ENCODE results near the gene TSHZ2. TPM values are rescaled to one million over a fixed set of nuclear protein-coding genes. Genes with fewer than 3 reads are reported as not detected.

Gene TSHZ2
- total and polyA plus RNA-seq, 2 experiments from 2014 or later: 10.4 to 32.0 TPM

DNA sequence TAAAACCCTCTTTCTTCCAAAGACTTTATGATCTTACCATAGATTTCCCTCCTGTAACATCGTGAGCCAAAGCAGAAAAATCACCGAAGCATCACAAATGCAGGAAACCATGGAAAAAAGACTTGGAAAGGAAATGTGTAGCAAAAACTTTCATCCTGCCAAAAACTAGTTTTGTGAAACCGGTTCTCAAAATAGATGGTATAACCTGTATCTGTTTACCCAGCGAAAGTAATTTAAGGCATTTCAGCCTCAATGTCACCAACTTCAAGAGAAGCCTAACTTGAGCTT, 407.6 kb downstream of the TSHZ2 start:
- DNase-seq (ENCODE audit: low read depth in 1 of 2, low spot score in 1 of 2): no peak
- no peak overlapping the region for H3K27ac ChIP-seq
- H3K27me3 ChIP-seq: no peaks in the 10 kb centered on the region
- no peaks in the 10 kb centered on the region for H3K4me1 ChIP-seq (ENCODE audit: low read depth)
- no peak for TF ChIP-seq CTCF (IDR thresholded peaks at IDR 0.05; ENCODE audit: low read depth, low read length)
- no peaks in the 10 kb centered on the region for H3K9me3 ChIP-seq (ENCODE audit: low read depth)
- no peak overlapping the region for H3K4me3 ChIP-seq
- H3K36me3 ChIP-seq: no peaks in the 10 kb centered on the region

- DNase-seq (ENCODE audit: low read depth in 1 of 2, low spot score in 1 of 2): no peak
- H3K27ac ChIP-seq: no peak overlapping the region
These were observed 409.6 kb downstream of the TSHZ2 start for GRCh38 chr20:53381568-53382262.

DNA sequence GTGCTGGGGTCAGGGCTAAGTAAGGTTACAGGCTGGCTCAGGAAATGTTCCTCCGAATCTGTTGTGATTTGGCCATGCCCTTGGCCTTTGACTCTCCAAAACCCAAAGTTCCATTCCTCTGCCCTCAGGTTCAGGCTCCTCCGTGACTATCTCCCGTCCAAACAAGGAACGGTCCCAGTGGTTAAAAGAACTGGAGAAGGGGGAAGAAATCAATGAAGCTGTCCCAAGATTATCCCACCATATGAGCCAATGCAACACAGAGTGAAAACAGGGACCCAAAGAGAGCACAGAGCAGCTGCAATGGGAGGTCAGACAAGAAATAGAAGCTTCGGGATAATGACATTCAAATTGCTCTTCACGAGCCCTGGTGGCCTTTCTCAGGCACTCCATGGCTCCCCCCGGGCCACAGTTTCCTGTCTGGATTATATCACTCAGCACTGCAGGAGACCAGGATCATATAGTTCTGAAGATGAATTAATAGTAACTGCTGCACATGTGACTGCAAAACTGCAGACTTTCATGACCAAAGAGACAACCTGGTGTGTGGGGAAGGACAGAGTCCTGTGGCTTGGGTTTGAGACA, 410.2 kb downstream of the TSHZ2 start:
- Histone ChIP-seq H3K27me3 (no peaks in the 10 kb centered on the region), H3K9me3 (ENCODE audit: low read depth) (no peaks in the 10 kb centered on the region), H3K4me3 (no peak overlapping the region), H3K4me1 (ENCODE audit: low read depth) (peaks cover 6% of the 10 kb centered on the region), H3K36me3 (no peaks in the 10 kb centered on the region), H3K27ac (no peak overlapping the region)
- DNase-seq (ENCODE audit: low read depth in 1 of 2, low spot score in 1 of 2): no peak
- TF ChIP-seq CTCF (IDR thresholded peaks at IDR 0.05; ENCODE audit: low read depth, low read length): no peak

More at GRCh38 chr20:53381568-53382262, 409.6 kb downstream of the TSHZ2 start:
- Histone ChIP-seq H3K9me3 (ENCODE audit: low read depth) (no peaks in the 10 kb centered on the region), H3K4me3 (no peak overlapping the region), H3K4me1 (ENCODE audit: low read depth) (peaks cover 6% of the 10 kb centered on the region), H3K27me3 (no peaks in the 10 kb centered on the region), H3K36me3 (no peaks in the 10 kb centered on the region)
- TF ChIP-seq CTCF (IDR thresholded peaks at IDR 0.05; ENCODE audit: low read depth, low read length): no peak

DNA sequence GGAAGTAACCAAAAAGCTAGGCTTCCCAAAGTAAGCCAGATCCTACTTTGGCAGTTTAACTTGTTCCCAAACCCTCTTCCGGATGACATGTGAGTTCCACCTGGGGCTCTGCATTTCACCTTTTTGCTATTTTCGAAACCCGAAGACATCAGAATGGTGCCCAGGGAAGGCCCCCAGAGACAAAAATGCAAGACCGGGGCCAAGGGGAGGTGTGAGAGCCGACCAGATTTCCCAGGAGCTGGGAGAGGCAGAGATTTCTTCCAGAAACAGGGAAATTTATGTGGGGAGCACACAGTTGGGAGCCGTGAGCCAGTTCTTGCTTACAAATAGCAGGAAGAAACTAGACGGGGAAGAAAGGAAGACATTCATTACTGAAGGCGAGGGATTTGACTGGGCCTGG, 411.8 kb downstream of the TSHZ2 start:
- no peak for DNase-seq (ENCODE audit: low read depth in 1 of 2, low spot score in 1 of 2)
- peaks cover 6% of the 10 kb centered on the region for H3K4me1 ChIP-seq (ENCODE audit: low read depth)
- H3K4me3 ChIP-seq: no peak overlapping the region
- H3K9me3 ChIP-seq (ENCODE audit: low read depth): no peaks in the 10 kb centered on the region
- TF ChIP-seq CTCF (IDR thresholded peaks at IDR 0.05; ENCODE audit: low read depth, low read length): no peak
- H3K27ac ChIP-seq: no peak overlapping the region
- no peaks in the 10 kb centered on the region for H3K36me3 ChIP-seq
- no peaks in the 10 kb centered on the region for H3K27me3 ChIP-seq

DNA sequence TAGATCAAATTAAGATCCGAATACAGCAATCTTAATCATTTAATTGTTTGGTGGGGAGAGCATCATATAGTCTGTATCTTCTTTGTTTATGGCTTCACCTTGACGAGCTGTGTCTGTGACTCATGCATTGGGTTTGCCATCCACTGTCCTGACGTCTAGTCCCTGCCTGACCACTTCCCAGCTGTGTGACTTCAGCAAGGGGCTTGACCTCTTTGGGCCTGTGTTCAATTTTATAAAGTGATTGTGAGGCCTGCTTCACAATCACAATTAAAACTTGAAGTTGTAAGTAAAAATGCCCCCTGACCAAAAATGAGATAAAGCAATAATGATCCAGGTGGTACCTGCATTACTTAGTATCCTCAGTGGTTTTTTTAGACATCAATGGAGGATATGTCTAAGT, 412.2 kb downstream of the TSHZ2 start:
- DNase-seq (ENCODE audit: low read depth in 1 of 2, low spot score in 1 of 2): no peak
- H3K4me1 ChIP-seq (ENCODE audit: low read depth): peaks cover 6% of the 10 kb centered on the region
- no peak overlapping the region for H3K4me3 ChIP-seq
- no peaks in the 10 kb centered on the region for H3K27me3 ChIP-seq
- no peaks in the 10 kb centered on the region for H3K36me3 ChIP-seq
- no peak overlapping the region for H3K27ac ChIP-seq
- TF ChIP-seq CTCF (IDR thresholded peaks at IDR 0.05; ENCODE audit: low read depth, low read length): no peak
- H3K9me3 ChIP-seq (ENCODE audit: low read depth): no peaks in the 10 kb centered on the region

Measured in cardiac muscle cell (in vitro differentiated cells and primary cell).